GM12864 (cell line): Measurements from ENCODE around the gene MACROD2.

Experiments used
- DNase-seq: peaks from one replicate; pipeline ENCODE4 v3.0.0-alpha.2; 2011; ENCODE audit warnings: low read depth
- H3K4me3 ChIP-seq: 2 replicates; pipeline ENCODE4 v1.5.1; 2011; ENCODE audit warnings: mild to moderate bottlenecking, low read depth, low read length, control low read depth
- CTCF ChIP-seq: IDR thresholded peaks from 2 replicates; pipeline ENCODE4 v1.5.1; 2011; ENCODE audit warnings: low read depth, mild to moderate bottlenecking, moderate library complexity, low read length, control low read depth, inconsistent platforms; ENCODE audit errors: missing control alignments

Gene MACROD2

GRCh38 chr20:15767999-15768741 lies 1772.9 kb downstream of the MACROD2 start:
- no peak overlapping the region for H3K4me3 ChIP-seq
- DNase-seq = no peak
- TF ChIP-seq CTCF = no peak

GRCh38 chr20:15772826-15773225 lies 1777.5 kb downstream of the MACROD2 start:
- DNase-seq = no peak
- H3K4me3 ChIP-seq = no peak overlapping the region
- TF ChIP-seq CTCF = no peak

- H3K4me3 ChIP-seq = no peak overlapping the region
- no peak for DNase-seq
- no peak for TF ChIP-seq CTCF
These were observed 1779.6 kb downstream of the MACROD2 start for GRCh38 chr20:15774926-15775325.

- no peak for TF ChIP-seq CTCF
- no peak overlapping the region for H3K4me3 ChIP-seq
- DNase-seq = no peak
These were observed 1781.6 kb downstream of the MACROD2 start for GRCh38 chr20:15776770-15777466.

- no peak for DNase-seq
- TF ChIP-seq CTCF = no peak
- no peak overlapping the region for H3K4me3 ChIP-seq
These were observed 1788.7 kb downstream of the MACROD2 start for GRCh38 chr20:15784020-15784419.

GRCh38 chr20:15789079-15789478 lies 1793.8 kb downstream of the MACROD2 start:
- no peak for TF ChIP-seq CTCF
- H3K4me3 ChIP-seq = no peak overlapping the region
- no peak for DNase-seq
